ENCODE measurements around the gene ERCC6L.

Gene ERCC6L

GRCh38 chrX:72169008-72169728 is 69.7 kb downstream of the ERCC6L start:
- in situ Hi-C loops (cut with HindIII; ENCODE audit: low sequenced_read_pairs), result no loop called here

DNA sequence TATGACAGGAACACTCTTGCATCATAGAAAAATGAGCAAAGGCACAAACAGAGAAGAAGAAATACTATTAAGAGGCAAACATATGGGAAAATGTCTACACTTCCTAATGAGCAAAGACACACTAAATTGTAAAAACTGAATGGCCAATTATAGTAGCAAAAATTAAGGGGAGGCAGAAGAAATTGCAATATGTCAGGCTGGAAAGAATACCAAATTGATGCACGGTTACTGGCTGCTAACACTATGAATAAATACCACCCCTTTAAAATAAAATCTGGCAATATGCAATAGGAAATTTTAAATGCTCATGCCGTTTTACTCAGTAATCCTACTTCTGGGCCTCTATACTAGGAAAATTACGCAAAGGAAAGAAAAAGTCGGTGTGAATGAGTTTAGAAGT is 73.3 kb downstream of the ERCC6L start:
- in situ Hi-C loops (cut with HindIII; ENCODE audit: low sequenced_read_pairs), result no loop called here

DNA sequence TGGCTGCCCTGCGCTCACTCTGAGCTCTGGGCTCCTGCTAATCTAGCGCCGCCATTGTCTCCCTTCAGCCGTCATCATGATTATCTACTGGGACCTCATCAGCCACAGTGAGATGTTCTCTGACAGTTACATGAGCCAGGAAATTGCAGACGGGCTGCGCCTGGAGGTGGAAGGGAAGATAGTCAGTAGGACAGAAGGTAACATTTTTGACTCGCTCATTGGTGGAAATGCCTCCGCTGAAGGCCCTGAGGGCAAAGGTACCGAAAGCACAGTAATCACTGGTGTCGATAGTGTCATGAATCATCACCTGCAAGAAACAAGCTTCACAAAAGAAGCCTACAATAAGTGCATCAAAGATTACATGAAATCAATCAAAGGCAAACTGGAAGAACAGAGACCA is 79.1 kb downstream of the ERCC6L start:
- in situ Hi-C loops (cut with HindIII; ENCODE audit: low sequenced_read_pairs), result no loop called here

DNA sequence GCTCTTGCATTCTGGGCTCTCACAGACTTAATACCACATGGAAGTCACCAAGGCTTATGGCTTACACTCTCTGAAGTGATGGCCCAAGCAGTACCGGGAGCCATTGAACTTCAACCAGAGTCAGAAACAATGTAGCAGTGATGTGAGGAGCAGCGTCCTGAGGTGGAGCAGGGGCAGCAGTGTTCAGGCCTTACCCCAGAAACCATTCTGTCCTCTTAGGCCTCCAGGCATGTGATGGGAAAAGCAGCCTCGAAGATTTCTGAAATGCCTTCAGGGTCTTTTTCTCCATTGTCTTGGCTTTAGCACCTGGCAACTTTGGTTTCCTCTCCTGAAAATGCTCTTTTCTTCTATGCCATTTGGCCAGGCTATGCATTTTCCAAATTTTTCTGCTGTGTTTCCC is 80.1 kb downstream of the ERCC6L start:
- in situ Hi-C loops (cut with HindIII; ENCODE audit: low sequenced_read_pairs), result no loop called here
